ENCODE results near the gene DPAGT1.
"Not testable (repeated sequence)": the region's sequence is repeated elsewhere in the genome, so short reads cannot be mapped to it uniquely, and the experiment has no call there.

The DPAGT1 gene

GRCh38 chr11:119115484-119116234 lies 14.0 kb upstream of the DPAGT1 start:
- DNase-seq, result no peak

- no peak for DNase-seq
These were observed 12.7 kb upstream of the DPAGT1 start for GRCh38 chr11:119114351-119114750.

- DNase-seq, result no peak
These were observed 12.1 kb upstream of the DPAGT1 start for GRCh38 chr11:119113716-119114115.

- DNase-seq, result no peak
These were observed 10.8 kb upstream of the DPAGT1 start for GRCh38 chr11:119112314-119113020.

GRCh38 chr11:119111361-119111925 lies 9.8 kb upstream of the DPAGT1 start:
- no peak for DNase-seq

- no peak for DNase-seq
These were observed 8.8 kb upstream of the DPAGT1 start for GRCh38 chr11:119110439-119110838.

- DNase-seq, result no peak
These were observed 8.2 kb upstream of the DPAGT1 start for GRCh38 chr11:119109843-119110242.

GRCh38 chr11:119108857-119109221 lies 7.2 kb upstream of the DPAGT1 start:
- no peak for DNase-seq

- peak; percentile 79 for DNase-seq
These were observed 6.6 kb upstream of the DPAGT1 start for GRCh38 chr11:119108146-119108856.

GRCh38 chr11:119107538-119108145 lies 6.0 kb upstream of the DPAGT1 start:
- no peak for DNase-seq

GRCh38 chr11:119106564-119107537 lies 5.2 kb upstream of the DPAGT1 start, which contains the start of gene C2CD2L:
Gene C2CD2L, plus strand, starts transcription at chr11:119107344. Its CDS starts 398 bp downstream, at chr11:119107742.
- peak; percentile 78 for DNase-seq

- DNase-seq, result no peak
These were observed 2.1 kb upstream of the DPAGT1 start for GRCh38 chr11:119103793-119104192.

GRCh38 chr11:119103161-119103664 lies 1.6 kb upstream of the DPAGT1 start:
- DNase-seq, result not testable (repeated sequence)

- no peak for DNase-seq
These were observed 477 bp downstream of the DPAGT1 start for GRCh38 chr11:119100994-119101758.

GRCh38 chr11:119100246-119100970 lies 1.2 kb downstream of the DPAGT1 start:
- no peak for DNase-seq

- no peak for DNase-seq
These were observed 1.9 kb downstream of the DPAGT1 start for GRCh38 chr11:119099711-119100110.

- DNase-seq, result peak; percentile 97
These were observed 6.4 kb downstream of the DPAGT1 start for GRCh38 chr11:119095066-119095880.

- no peak for DNase-seq
These were observed 6.9 kb downstream of the DPAGT1 start for GRCh38 chr11:119094816-119095065.

Measured in NCI-H1048 (cell line).